ENCODE measurements around the gene AVL9. TPM values are rescaled to one million over a fixed set of nuclear protein-coding genes. Genes with fewer than 3 reads are reported as not detected.
"Not testable (repeated sequence)": the region's sequence is repeated elsewhere in the genome, so short reads cannot be mapped to it uniquely, and the experiment has no call there.

AVL9 gene
- total RNA-seq, 1 donor from 2014 or later: 31.5 TPM

DNA sequence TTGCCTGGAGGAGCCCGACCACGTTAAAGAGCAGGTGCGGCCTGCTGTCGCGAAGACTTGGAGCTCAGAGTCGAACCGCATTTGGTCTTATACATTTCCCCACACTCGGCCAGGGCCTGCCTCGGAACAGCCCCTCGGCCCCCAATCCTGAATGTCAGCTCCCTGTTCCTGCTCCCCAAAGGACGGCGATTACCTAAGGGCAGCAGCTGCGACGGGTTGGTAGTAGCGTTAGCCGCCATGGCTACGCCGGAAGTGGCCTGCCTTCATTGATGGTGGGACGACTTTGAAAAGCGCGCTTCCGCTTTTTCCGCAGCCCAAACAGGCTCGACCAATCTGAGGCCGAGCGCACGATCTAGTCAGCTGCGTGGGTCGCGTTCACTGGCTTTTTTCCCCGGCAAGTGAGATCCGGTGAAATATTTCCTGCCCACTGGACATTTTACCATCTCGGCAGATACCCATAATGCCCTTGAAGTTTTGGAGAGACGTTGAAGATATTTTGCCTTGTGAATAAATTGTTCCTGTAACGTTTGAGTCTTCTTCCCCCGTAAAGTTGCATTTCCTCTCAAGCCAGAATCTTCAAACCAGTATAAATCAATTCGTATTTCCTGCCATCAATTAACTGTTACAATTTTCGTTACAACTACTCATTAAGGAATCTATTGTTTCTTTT, 5.0 kb upstream of the AVL9 start, which contains the start of gene LSM5:
TSS of gene LSM5 (minus strand) at position 254 of the 670 bp plus-strand sequence. CDS start at position 239, 15 bp downstream.
- DNase-seq (ENCODE audit: low spot score) (peak; percentile 93), ATAC-seq (peak; percentile 95)
- intact Hi-C loops (cut with DNase I): no loop called here

DNA sequence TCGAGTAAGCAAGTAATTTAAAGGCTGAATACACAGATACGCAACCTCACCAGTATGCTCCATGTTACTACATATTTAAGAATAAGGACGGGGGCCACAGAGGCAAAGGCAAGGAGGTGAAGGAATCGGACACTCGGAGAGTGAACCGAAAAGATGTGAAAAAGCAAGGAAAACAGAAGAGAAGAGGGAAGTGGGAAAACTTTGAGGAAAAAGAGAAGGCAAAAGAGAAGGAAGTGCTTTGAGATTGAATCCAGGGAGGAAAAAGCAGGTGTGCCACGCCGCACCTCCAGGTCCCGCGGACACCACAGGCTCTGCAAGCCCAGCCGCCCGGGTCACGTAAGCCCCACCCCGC, 367 bp upstream of the AVL9 start:
- intact Hi-C loops (cut with DNase I): no loop called here
- no peak for ATAC-seq
- DNase-seq (ENCODE audit: low spot score): no peak

DNA sequence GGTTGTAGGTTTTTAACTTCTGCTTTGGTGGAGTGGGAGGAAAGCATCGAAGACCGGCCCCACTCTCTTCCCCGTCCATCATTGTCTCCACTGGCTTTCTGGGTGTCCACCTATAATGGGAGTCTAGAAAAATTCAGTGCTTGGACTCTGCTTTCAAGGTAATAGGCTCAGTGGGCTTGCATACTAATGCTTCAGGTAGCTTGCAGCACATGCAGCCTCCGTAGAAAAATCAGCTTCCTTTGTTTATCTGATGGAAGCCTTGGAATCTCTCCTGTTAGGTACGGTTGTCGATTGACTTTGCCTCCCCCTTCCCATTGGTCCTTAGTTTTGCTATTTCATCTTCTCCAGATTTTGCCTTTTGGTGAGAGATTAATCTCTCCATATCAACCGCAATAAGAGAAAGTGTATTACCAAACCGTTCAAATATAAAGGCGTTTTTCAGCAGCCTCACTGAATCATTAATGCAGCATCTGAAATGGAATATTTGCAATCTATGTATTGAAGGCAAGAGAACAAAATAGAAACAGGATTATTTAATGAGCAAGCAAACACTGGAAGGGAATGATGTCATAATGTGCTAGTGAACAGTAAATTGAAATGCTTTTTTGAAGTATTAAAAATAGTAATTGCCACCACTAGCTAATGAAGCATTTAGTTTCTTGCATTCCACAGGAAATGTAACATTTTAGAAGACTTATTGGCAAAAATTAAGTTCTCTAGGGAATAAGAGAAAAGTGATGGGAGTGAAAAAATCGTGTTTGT, 944 bp downstream of the AVL9 start:
- ATAC-seq (no peak), DNase-seq (ENCODE audit: low spot score) (no peak)
- intact Hi-C loops (cut with DNase I): no loop called here

DNA sequence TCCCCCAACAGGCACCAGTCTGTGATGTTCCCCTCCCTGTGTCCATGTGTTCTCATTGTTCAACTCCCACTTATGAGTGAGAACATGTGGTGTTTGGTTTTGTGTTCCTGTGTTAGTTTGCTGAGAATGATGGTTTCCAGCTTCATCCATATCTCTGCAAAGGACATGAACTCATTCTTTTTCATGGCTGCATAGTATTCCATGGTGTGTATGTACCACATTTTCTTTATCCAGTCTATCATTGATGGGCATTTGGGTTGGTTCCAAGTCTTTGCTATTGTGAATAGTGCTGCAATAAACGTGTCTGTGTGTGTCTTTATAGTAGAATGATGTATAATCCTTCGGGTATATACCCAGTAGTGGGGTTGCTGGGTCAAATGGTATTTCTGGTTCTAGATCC, 4.5 kb downstream of the AVL9 start:
- ATAC-seq; DNase-seq (ENCODE audit: low spot score); intact Hi-C loops (cut with DNase I): not testable (repeated sequence)

DNA sequence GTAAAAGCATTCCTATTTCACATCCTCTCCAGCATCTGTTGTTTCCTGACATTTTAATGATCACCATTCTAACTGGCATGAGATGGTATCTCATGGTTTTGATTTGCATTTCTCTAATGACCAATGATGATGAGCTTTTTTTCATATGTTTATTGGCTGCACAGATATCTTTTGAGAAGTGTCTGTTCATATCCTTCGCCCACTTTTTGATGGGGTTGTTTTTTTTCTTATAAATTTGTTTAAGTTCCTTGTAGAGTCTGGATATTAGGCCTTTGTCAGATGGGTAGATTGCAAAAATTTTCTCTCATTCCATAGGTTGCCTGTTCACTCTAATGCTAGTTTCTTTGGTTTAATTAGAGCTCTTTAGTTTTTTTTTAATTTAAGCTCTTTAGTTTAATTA, 4.9 kb downstream of the AVL9 start:
- intact Hi-C loops (cut with DNase I); DNase-seq (ENCODE audit: low spot score); ATAC-seq: not testable (repeated sequence)

DNA sequence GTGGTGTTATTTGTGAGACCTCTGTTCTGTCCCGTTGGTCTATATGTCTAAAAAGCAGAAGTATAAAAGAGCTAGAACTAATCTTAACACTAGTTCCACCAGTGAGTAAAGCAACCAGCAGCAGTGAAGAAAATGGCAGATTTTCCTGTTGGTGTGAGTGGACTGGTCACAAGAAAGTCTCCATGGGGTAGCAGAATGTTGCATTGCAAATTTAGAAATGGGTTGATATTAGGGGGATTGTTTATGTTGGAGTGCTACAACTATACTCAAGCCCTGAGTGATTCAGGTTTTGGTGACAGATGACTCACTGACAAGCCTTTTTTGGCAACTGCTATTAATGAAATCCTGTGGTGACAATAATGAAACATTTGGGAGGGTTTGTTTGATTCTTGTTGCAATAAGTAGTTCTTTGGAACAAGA, 5.6 kb downstream of the AVL9 start:
- no peak for DNase-seq (ENCODE audit: low spot score)
- intact Hi-C loops (cut with DNase I): no loop called here
- peak; percentile 30 for ATAC-seq

DNA sequence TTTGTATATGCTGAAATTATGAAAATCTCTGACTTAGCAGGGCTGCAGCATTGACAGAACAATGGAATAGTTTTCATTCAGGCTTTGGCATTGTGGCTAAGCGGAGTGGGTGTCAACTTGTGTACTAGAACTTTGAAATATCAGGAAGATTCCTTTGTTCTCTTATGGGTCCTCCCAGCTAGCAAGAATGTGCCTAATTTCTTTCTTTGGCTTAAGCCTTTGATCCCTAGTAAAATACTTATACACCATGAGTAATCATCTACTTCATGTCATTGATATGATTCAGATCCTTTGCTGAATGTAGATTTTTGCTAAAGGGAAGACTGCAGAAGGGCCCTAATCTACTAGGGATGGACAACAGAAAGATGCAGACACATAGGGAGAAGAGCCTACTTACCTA, 6.2 kb downstream of the AVL9 start:
- intact Hi-C loops (cut with DNase I): no loop called here
- DNase-seq (ENCODE audit: low spot score) (no peak), ATAC-seq (no peak)

DNA sequence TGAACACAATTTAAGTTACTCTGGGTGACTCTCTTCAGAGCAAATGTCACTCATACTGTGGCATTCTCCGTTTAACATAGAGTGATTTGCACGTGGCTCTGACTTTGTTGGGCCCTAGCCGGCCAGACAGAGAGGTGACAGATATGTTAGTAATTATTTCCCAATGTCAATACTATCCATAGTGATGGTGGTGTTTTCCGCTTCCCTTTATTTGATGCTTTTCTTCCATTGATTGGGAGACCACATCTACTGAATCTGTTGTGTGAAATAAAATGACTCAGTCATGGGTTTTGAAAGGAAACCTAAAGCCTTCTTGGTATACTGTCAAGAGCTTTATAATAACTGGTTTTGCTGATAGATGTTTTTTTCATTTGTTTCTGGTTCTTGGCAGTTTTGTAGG, 7.4 kb downstream of the AVL9 start:
- no peak for DNase-seq (ENCODE audit: low spot score)
- no peak for ATAC-seq
- intact Hi-C loops (cut with DNase I): no loop called here

DNA sequence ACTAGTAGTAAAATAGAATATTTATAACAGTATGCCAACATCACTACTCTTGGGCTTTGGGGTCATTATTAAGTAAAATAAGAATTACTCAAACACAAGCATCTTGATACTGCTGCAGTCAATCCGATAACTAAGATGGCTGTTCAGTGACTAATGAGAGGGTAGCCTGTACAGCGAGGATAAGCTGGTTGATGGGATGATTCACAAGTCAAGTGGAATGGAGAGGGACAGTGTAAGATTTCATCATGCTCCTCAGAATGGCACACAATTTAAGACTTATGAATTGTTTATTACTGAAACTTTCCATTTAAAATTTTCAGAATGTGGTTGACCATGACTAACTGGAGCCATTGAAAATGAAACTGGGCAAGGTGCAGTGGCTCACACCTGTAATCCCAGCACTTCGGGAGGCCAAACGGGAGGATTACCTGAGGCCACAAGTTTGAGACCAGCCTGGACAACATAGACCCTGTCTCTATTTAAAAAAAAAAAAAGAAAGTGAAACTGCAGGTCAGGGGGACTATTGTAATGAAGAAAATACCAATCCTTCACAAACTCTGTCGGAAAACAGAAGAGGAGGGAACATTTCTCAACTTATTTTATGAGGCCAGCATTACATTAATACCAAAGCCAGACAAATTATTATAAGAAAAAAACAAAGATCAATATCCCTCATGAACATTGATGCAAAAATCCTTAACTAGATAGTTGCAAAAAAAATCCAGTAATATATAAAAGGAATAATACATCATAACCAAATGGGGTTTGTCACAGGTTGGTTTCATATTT, 11.2 kb downstream of the AVL9 start:
- ATAC-seq: no peak
- no peak for DNase-seq (ENCODE audit: low spot score)
- intact Hi-C loops (cut with DNase I): no loop called here

DNA sequence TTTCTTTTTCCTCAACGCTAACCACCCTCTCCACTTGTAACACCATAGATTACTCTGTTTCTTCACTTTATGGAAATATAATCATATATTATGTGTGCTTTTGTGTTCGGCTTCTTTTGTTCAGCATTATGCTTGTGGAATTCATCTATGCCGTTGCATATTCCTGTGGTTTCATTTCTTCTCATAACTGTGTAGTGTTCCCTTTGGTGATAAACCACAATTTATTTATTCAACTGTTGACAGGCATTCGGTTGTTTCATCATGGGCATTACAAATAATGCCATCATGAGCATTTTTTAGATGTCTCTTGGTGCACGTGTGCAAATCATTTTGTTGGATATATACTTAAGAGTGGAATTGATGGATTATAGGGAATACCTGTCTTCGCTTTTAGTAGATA, 12.1 kb downstream of the AVL9 start:
- DNase-seq (ENCODE audit: low spot score) (no peak), ATAC-seq (no peak)
- intact Hi-C loops (cut with DNase I): no loop called here

DNA sequence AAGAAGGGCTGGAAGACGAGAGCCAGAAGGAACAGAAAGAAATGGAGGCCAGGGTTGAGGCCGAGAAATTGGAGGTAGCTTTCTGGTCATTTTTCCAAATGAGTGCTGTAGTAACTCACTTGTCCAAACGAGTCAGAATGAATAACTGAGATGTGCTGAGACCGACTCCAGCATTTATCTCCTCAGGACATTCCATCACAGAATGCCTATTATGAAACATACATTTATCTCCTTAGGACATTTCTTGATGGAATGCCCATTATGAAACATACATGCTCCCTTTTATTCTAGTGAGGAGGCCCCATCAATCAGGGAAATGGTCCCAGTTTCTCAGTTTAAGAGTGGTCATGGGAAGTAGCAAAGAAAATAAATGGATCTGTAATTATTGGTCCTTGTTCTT, 16.5 kb downstream of the AVL9 start:
- intact Hi-C loops (cut with DNase I): no loop called here
- ATAC-seq (no peak), DNase-seq (ENCODE audit: low spot score) (no peak)

DNA sequence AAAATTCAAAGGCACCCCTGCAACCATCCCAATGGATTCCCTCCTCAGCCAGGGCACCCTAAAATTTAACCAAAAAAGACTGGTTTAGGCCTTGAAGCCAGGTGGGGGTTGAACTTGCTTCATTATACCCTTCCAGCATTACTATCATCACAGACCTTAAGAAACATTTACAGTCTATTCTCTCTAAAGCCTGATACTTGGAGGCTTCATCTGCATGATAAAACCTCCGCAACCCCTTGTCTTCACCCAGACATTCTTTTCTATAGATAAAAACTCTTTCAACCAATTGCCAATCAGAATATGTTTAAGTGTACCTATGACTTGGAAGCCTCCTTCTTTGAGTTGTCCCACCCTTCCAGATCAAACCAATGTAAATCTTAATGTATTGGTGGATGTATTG, 17.9 kb downstream of the AVL9 start:
- intact Hi-C loops (cut with DNase I): no loop called here
- ATAC-seq (no peak), DNase-seq (ENCODE audit: low spot score) (no peak)

DNA sequence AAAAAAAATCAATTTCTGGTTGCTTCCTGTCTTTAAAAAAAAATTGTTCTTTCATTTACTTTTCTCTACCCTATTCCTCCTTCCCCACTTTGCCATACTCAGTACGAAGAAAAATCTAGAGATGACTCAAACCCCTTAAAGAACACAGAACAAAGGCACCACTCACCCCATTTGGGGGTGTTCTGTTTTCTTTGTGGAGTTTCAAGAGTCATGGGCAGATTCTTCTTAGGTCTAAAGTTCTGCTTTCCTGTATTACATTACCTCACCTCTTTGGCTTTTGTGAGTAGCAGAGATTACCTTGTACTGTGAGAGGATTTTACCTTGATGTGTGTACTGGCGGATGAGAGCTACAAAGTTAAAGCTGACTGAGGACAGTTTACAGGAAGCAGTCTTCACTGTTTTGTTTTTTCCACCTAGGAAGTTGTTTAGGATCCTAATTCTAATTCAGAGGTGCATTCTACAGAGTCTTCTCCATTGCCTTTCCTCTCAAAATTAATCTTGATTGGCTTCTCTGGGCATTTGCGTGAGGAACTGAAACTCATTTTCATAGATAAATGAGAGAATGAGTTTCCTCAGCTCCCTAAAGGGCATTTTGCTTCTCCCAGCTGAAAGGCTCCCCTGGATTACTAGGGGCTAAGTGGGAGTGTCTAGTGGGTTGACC, 20.7 kb downstream of the AVL9 start:
- no peak for ATAC-seq
- no peak for DNase-seq (ENCODE audit: low spot score)
- intact Hi-C loops (cut with DNase I): no loop called here

DNA sequence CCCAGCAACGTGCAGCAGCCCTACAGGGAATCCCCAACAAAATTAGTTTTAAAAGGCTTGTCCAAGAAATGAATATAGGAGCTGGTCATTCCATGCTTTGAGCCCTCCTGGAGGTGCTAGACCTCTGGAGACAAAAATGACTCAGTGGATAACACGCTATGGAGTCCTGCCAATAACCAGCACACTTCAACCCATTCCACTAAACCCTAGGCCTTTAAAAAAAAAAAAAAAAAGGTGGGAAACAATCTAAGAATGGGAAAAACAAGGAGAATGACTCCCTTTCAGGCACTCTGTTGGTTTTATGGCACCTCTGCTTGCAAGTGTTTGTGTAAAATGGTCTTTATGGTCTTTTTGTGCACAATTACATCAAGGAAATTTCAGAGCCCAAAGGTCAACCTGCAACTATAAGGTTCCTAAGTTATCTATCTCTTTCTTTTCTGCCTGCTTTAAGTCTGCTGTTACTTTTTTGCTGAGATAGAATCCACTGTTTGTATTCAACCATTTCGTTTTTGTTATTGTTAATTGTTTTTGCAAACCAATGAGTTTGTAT, 21.3 kb downstream of the AVL9 start:
- intact Hi-C loops (cut with DNase I): no loop called here
- DNase-seq (ENCODE audit: low spot score) (no peak), ATAC-seq (no peak)

DNA sequence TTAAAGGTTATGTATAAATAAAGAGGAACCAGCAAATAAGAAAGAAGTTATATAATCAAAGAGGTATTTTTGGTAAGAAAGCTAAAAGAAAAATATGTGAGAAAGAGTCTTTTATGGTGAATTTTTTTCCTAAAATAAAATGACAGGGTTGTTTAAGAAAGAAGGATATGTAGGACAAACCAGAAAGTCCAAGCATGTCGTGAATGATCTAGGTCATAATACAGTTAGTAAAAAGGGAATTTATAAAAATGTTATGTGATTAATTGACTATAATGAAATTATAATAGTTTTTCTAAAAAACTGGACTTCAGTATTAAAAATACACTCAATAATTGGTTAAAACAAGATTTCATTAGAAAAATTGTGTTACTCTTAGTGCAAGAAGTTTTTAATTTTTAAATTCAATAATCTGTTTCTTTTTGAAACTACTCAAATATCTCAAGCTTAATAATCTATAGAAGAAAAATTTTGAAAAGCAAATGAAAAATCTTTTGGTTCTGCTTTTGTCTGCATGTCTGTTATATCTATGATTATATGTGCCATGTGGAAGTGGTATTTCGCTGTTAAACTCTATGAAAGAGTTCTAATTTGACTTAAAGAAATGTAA, 23.3 kb downstream of the AVL9 start:
- DNase-seq (ENCODE audit: low spot score) (no peak), ATAC-seq (no peak)
- intact Hi-C loops (cut with DNase I): no loop called here

DNA sequence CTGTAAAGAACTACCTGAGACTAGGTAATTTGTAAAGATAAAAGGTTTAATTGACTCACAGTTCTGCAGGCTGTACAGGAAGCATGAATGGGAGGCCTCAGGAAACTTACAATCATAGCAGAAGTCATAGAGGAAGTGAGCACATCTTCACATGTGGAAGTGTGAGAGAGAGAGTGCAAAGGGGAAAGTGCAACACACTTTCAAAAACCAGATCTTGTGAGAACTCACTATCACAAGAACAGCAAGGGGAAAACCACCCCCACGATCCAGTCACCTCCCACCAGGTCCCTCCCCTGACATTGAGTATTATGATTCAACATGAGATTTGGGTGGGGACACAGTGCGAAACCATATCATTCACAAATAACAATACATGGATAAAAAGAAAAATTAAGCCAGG, 24.5 kb downstream of the AVL9 start:
- ATAC-seq: no peak
- intact Hi-C loops (cut with DNase I): no loop called here

DNA sequence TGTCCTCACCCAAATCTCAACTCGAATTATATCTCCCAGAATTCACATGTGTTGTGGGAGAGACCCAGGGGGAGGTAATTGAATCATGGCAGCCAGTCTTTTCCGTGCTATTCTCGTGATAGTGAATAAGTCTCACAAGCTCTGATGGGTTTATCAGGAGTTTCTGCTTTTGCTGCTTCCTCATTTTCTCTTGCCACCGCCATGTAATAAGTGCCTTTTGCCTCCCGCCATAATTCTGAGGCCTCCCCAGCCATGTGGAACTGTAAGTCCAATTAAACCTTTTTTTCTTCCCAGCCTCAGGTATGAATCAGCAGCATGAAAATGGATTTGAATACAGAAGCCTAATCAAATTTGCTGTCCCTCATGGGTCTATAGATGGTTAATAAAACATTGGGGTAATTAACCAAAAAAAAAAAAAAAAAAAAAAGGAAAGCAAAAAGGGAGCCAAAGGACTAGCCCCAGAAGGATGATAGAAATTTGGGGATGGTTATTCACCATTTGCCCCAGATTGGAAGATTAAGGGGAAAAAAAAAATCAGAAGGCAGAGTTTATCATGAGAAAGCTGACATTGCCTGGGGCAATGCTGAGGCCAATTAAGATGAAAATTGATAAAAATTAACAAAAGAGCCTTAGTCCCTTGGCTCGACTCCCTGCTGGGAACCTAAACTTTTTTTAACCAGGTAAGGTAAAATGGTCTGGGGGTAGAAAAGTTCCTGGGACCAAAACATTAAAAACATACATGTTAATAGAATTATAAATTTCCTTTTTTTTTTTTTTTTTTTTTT, 27.6 kb downstream of the AVL9 start:
- ATAC-seq: no peak
- intact Hi-C loops (cut with DNase I): no loop called here
- DNase-seq (ENCODE audit: low spot score): no peak

More for the DNA sequence above, 24.5 kb downstream of the AVL9 start:
- no peak for DNase-seq (ENCODE audit: low spot score)

DNA sequence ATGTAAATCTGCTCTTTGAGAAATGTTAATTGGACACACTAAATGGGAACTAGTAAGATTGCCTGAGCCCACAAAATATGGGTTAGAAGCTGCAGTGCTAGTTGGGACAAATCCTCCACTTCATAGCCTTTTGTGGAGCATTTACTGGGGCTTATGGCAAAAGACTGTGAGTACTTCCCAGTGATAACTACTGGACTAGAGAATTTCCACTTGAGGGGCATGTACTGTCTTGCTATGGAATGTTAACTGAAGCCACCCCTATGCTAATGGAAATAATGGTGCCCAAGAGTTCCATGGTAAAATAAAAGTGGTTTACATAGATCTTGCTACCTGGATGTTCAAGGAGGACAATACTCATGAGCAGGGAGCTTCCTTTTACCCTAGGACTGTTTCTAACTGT, 29.3 kb downstream of the AVL9 start:
- intact Hi-C loops (cut with DNase I): no loop called here
- ATAC-seq (no peak), DNase-seq (ENCODE audit: low spot score) (no peak)

Data from sciatic nerve (tissue), 2 donors.